ENCODE data around the gene SLC6A18. TPM values are rescaled to one million over a fixed set of nuclear protein-coding genes. Genes with fewer than 3 reads are reported as not detected.

The SLC6A18 gene
- total and polyA plus RNA-seq, 2 of the 4 experiments (the other 2 are of a cell fraction), result not detected

GRCh38 chr5:1187950-1188334 lies 37.2 kb upstream of the SLC6A18 start:
- Histone ChIP-seq H3K14ac (replicated peaks; ENCODE audit: low read depth, low read length) (no peak overlapping the region), H3K27ac (ENCODE audit: insufficient read depth, low read length) (no peak overlapping the region), H3K4ac (ENCODE audit: low read depth, low read length) (no peak overlapping the region), H3K79me1 (ENCODE audit: low read depth in 1 of 2, low read length in 2 of 2) (no peaks in the 10 kb centered on the region), H3K27me3 (ENCODE audit: control insufficient read depth, insufficient read depth, low read length) (peaks cover 24% of the 10 kb centered on the region; the same call in 1 of the 2 replicates), H3K4me1 (ENCODE audit: control insufficient read depth, insufficient read depth, low read length) (no peaks in the 10 kb centered on the region), H3K18ac (ENCODE audit: low read depth, low read length) (no peak overlapping the region), H4K5ac (ENCODE audit: low read depth, low read length) (no peak overlapping the region), H3K4me2 (ENCODE audit: low read depth, low read length) (no peak overlapping the region), H2BK5ac (ENCODE audit: low read depth, low read length, poor library complexity, severe bottlenecking) (no peak overlapping the region), H3K4me3 (ENCODE audit: insufficient read depth, low read depth, low read length) (no peak overlapping the region), H4K91ac (ENCODE audit: insufficient read depth, low read depth, low read length) (no peak overlapping the region), H3K36me3 (ENCODE audit: control insufficient read depth, insufficient read depth, low read length) (no peaks in the 10 kb centered on the region), H2BK15ac (ENCODE audit: low read depth, low read length) (no peak overlapping the region), H2BK20ac (ENCODE audit: low read depth, low read length) (no peak overlapping the region), H4K8ac (ENCODE audit: low read depth in 2 of 2, low read length in 2 of 2) (no peak overlapping the region), H3K9me3 (ENCODE audit: control insufficient read depth, insufficient read depth, low read length) (no peaks in the 10 kb centered on the region), H2AK5ac (ENCODE audit: low read depth, low read length) (no peak overlapping the region), H2AK9ac (replicated peaks; ENCODE audit: low read depth, low read length, poor library complexity) (no peak overlapping the region), H4K20me1 (ENCODE audit: insufficient read depth, low read length) (no peaks in the 10 kb centered on the region), H3K23ac (ENCODE audit: low read depth, low read length) (no peak overlapping the region), H3K56ac (ENCODE audit: extremely low read depth, insufficient read depth, low read length) (no peak overlapping the region), H2AFZ (replicated peaks; ENCODE audit: low read length, poor library complexity) (no peak overlapping the region), H2BK120ac (ENCODE audit: low read depth, low read length) (no peak overlapping the region), H3K9me1 (ENCODE audit: insufficient read depth, low read length) (no peaks in the 10 kb centered on the region), H3K9ac (ENCODE audit: low read depth, low read length) (no peak overlapping the region)
- WGBS, 2 experiments (ENCODE audit: extremely low coverage in 2 of 2, insufficient read length in 1 of 2), result no CpG with 5 or more reads among the region's 8 CpGs
- DNase-seq (no peak), ATAC-seq (ENCODE audit: low read depth) (no peak)
- dilution Hi-C loops (cut with HindIII; ENCODE audit: low sequenced_read_pairs, unreplicated experiment), result no loop called here
- ChIA-PET POLR2A (ENCODE audit: unreplicated experiment) (no interaction called here), CTCF (no interaction called here)
- no TSS peak for BruUV-seq (replicated peaks)
- TF ChIP-seq RCOR1 (IDR thresholded peaks at IDR 0.05; ENCODE audit: insufficient replicate concordance, low read length), result no peak
- TF ChIP-seq RFX5 (IDR thresholded peaks at IDR 0.05; ENCODE audit: low read depth, low read length), result no peak
- no peak for TF ChIP-seq ELK1 (IDR thresholded peaks at IDR 0.05; ENCODE audit: borderline replicate concordance, low read depth, low read length)
- intact Hi-C loops (cut with micrococcal nuclease), result no loop called here
- in situ Hi-C loops (cut with MboI; ENCODE audit: low sequenced_read_pairs), result no loop called here
